ENCODE data around the gene CPA5. TPM values are rescaled to one million over a fixed set of nuclear protein-coding genes. Genes with fewer than 3 reads are reported as not detected.

Gene CPA5
- total RNA-seq, 1 donor from 2014 or later = not detected

GRCh38 chr7:130346177-130346905 lies 1.7 kb downstream of the CPA5 start:
- no peaks in the 10 kb centered on the region for H3K27me3 ChIP-seq (ENCODE audit: control insufficient read depth, insufficient read depth, low read length)
- no peak overlapping the region for H3K4me3 ChIP-seq (ENCODE audit: low read depth, low read length)
- no peaks in the 10 kb centered on the region for H3K36me3 ChIP-seq (ENCODE audit: control insufficient read depth, insufficient read depth, low read length)
- DNase-seq (ENCODE audit: low read depth) (no peak), FAIRE-seq (no peak)
- no peak for TF ChIP-seq CTCF (IDR thresholded peaks at IDR 0.05; ENCODE audit: insufficient read depth, low read length, severe bottlenecking)

GRCh38 chr7:130346941-130347340 lies 2.3 kb downstream of the CPA5 start:
- no peak for DNase-seq (ENCODE audit: low read depth)
- no peak for FAIRE-seq
- no peak for TF ChIP-seq CTCF (IDR thresholded peaks at IDR 0.05; ENCODE audit: insufficient read depth, low read length, severe bottlenecking)
- no peak overlapping the region for H3K4me3 ChIP-seq (ENCODE audit: low read depth, low read length)
- H3K36me3 ChIP-seq (ENCODE audit: control insufficient read depth, insufficient read depth, low read length) = no peaks in the 10 kb centered on the region
- no peaks in the 10 kb centered on the region for H3K27me3 ChIP-seq (ENCODE audit: control insufficient read depth, insufficient read depth, low read length)

GRCh38 chr7:130349911-130350782 lies 5.5 kb downstream of the CPA5 start:
- no peak overlapping the region for H3K4me3 ChIP-seq (ENCODE audit: low read depth, low read length)
- no peak for TF ChIP-seq CTCF (IDR thresholded peaks at IDR 0.05; ENCODE audit: insufficient read depth, low read length, severe bottlenecking)
- H3K27me3 ChIP-seq (ENCODE audit: control insufficient read depth, insufficient read depth, low read length) = no peaks in the 10 kb centered on the region
- FAIRE-seq (no peak), DNase-seq (ENCODE audit: low read depth) (no peak)
- no peaks in the 10 kb centered on the region for H3K36me3 ChIP-seq (ENCODE audit: control insufficient read depth, insufficient read depth, low read length)

GRCh38 chr7:130350945-130351790 lies 6.6 kb downstream of the CPA5 start:
- no peaks in the 10 kb centered on the region for H3K36me3 ChIP-seq (ENCODE audit: control insufficient read depth, insufficient read depth, low read length)
- DNase-seq (ENCODE audit: low read depth) (no peak), FAIRE-seq (no peak)
- H3K27me3 ChIP-seq (ENCODE audit: control insufficient read depth, insufficient read depth, low read length) = no peaks in the 10 kb centered on the region
- H3K4me3 ChIP-seq (ENCODE audit: low read depth, low read length) = no peak overlapping the region
- TF ChIP-seq CTCF (IDR thresholded peaks at IDR 0.05; ENCODE audit: insufficient read depth, low read length, severe bottlenecking) = no peak

- H3K27me3 ChIP-seq (ENCODE audit: control insufficient read depth, insufficient read depth, low read length) = no peaks in the 10 kb centered on the region
- DNase-seq (ENCODE audit: low read depth) = no peak
- no peak for TF ChIP-seq CTCF (IDR thresholded peaks at IDR 0.05; ENCODE audit: insufficient read depth, low read length, severe bottlenecking)
- H3K4me3 ChIP-seq (ENCODE audit: low read depth, low read length) = no peak overlapping the region
- no peaks in the 10 kb centered on the region for H3K36me3 ChIP-seq (ENCODE audit: control insufficient read depth, insufficient read depth, low read length)
- no peak for FAIRE-seq
These were observed 7.1 kb downstream of the CPA5 start for GRCh38 chr7:130351791-130352090.

Measured in bronchial epithelial cell (primary cell).